GM18498 (cell line): ENCODE results near the gene SCRN2.

Source experiments
- ATAC-seq: cut with Tn5 transposase; IDR thresholded peaks from one replicate; pipeline ENCODE4 v1.9.1; 2021; ENCODE audit warnings: mild to moderate bottlenecking, moderate library complexity; ENCODE audit not compliant: unreplicated experiment

SCRN2 gene

GRCh38 chr17:47840742-47841487 is at the start of gene SCRN2:
Gene SCRN2 (minus strand): TSS chr17:47841273. CDS start chr17:47840843, 430 bp downstream.
- peak; percentile 76 for ATAC-seq

- peak; percentile 58 for ATAC-seq
Measured at GRCh38 chr17:47889734-47890529, 48.9 kb upstream of the SCRN2 start.

- no peak for ATAC-seq
Measured at GRCh38 chr17:47888293-47888692, 47.2 kb upstream of the SCRN2 start.

GRCh38 chr17:47884905-47885730 is 44.0 kb upstream of the SCRN2 start:
- ATAC-seq, result no peak

- no peak for ATAC-seq
Measured at GRCh38 chr17:47884427-47884740, 43.3 kb upstream of the SCRN2 start.

- no peak for ATAC-seq
Measured at GRCh38 chr17:47883589-47884426, 42.7 kb upstream of the SCRN2 start.

- no peak for ATAC-seq
Measured at GRCh38 chr17:47882695-47883588, 41.9 kb upstream of the SCRN2 start.

GRCh38 chr17:47882247-47882646 is 41.2 kb upstream of the SCRN2 start:
- ATAC-seq, result no peak

- no peak for ATAC-seq
Measured at GRCh38 chr17:47879776-47880454, 38.8 kb upstream of the SCRN2 start.

- ATAC-seq, result no peak
Measured at GRCh38 chr17:47879028-47879585, 38.0 kb upstream of the SCRN2 start.

- no peak for ATAC-seq
Measured at GRCh38 chr17:47878203-47879027, 37.3 kb upstream of the SCRN2 start.

GRCh38 chr17:47877368-47878034 is 36.4 kb upstream of the SCRN2 start:
- no peak for ATAC-seq

- ATAC-seq, result no peak
Measured at GRCh38 chr17:47875011-47875985, 34.2 kb upstream of the SCRN2 start.

- ATAC-seq, result no peak
Measured at GRCh38 chr17:47873200-47874090, 32.4 kb upstream of the SCRN2 start.

GRCh38 chr17:47872651-47873161 is 31.6 kb upstream of the SCRN2 start:
- no peak for ATAC-seq
